DLD1 (cell line): ENCODE measurements around the gene GPR137B.
"Not testable (repeated sequence)": the region's sequence is repeated elsewhere in the genome, so short reads cannot be mapped to it uniquely, and the experiment has no call there.

ENCODE experiments used
- in situ Hi-C: cut with HindIII; loops from 2 replicates; pipeline ENCODE4 v1.10.0; 2017; ENCODE audit warnings: low sequenced_read_pairs

Gene GPR137B

DNA sequence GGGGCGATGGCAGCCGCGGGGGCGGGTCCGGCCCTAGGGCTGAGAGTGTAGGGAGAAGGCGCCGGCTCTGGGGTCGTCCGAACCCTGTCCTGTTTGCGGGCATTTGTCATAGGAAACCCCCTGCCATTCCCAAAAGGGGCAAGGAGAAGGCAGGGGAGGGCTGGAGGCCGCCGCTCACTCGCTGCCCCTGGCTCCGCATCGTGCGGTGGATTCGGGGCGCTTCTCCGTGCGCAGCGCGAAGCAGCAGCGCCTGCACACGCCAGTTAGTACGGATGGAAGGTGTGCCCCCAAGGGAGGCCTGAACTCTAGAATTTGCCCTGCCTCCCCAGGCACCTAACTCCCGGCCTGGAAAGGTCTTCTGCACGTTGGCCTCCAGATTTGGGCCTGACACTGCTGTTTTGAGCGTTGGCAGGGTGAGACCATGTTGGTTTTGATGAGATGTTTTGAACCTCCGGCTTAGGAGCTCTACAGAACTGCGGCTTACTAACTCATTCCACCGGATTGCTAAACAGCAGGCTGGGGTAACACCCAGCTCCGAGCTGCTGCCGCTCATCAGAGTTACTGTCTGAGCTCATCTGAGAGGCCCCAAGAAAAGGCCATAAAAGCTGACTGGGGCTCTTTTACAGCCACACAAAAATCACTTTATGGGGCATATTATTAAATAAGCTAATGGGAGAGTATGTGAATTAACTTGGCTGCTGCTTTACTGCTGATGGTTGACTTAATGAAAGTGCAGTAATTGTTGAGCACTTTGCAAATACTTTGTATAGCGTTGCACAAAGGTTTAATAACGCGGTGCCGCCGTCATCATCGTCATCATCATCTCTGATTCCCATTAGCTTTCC lies 987 bp downstream of the GPR137B start:
- in situ Hi-C loops: no loop called here

DNA sequence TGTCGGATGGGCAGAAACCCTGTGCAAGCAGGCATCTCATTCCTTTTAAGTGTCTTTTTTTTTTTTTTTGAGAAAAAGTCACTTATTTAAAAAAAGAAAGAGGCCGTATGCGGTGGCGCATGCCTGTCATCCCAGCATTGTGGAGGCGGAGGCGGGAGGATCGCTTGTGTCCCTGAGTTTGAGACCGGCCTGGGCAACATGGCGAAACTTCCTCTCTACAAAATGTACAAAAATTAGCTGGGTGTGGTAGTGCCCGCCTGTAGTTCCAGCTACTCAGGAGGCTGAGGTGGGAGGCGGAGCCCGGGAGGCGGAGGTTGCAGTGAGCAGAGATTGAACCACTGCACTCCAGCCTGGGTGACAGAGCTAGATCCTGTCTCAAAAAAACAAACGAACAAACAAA lies 1.7 kb downstream of the GPR137B start:
- in situ Hi-C loops: no loop called here

DNA sequence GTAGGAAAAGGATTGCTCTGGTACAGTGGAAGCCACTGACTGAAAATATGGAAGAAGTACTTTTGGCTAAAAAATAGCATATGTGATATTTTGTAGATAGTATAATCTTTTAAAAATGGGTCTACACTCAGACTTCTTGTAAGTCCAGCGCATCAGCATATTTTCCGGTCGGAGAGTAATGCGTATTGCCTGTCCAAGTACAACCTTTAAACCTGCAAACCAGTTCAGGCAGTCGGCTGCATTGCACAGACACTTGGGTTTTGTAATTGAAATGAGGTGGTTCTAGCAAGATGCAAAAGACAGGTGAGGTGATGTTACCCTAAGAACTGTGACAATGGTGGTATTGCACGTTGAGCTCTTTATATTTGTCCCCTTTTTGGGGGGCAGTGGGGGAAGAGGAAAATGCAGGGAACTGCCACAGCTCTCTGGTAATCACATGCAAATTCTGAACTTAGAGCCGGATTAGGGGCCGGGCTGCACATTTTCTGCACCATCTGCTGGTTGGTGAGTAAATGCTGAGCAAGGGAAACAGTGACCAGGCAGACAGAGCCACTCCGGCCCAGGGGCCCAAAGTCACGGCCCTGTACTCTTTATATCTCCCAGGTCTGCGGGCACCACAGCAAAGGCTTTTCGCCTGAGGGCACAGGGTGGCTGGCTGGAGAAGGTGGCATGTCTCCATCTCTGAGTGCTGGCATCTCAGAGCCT lies 2.3 kb downstream of the GPR137B start:
- in situ Hi-C loops: no loop called here

DNA sequence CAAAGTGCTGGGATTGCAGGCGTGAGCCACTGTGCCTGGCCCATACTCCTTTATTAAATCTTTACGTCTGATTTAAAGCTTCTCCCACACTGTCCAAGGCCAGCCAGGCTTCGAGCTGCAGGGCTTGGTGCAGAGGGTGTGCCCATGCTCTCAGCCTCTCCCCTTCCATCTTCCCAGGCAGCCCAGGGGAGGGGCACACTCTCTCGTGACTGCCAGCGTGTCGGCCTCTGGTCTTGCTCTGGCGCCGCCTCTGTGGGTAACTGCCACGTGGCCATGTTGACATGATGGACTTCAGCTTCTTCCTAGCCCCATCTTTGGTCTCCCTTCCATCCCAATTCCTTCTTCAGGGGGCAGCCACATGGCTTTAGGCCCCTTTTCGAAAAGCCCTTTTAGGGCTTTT lies 4.7 kb downstream of the GPR137B start:
- in situ Hi-C loops: no loop called here

DNA sequence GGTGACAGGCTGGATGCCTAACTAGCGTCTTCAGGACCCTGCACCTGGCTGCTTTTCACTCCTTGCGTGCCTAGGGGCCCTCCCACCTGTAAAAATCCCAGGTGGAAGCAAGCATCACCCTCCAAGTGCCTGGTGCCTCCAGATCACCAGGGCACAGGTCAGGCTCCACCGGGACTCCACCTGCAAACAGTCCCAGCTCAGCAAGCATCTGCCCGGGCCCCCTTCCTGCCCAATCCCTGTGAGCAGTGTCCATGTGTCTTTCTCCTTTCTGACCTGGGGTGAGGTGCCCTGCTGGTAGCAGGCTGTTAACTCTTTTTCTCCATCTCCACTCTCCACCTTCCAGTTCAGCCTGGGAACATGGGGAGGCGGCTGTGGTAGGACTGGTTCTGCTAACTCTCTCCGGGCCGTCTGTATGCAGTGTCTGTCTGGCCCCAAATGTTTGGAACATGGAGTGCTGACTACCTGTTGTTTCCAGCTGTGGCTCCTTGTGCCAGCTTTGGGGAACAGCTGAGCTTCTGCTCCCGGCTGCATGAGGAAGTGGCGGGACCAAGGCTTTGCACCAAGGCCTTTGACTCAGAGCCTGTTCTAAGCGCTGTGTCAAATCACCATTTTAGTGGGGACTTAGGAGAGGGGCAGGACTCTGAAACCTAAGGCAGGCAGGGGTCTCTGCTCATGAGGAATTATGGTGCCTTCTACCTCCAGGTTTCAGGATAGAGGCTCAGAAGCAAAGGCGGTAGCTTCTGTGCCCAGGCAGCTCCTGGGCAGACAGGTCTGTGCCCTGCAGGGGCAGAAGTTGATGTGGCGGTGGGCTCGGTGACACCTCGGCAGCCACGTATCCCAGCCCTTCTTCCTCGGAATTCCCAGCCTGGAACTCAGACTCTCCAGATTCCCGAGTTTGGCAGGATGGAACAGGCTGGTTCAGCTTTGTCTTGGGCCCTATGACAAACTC lies 5.5 kb downstream of the GPR137B start:
- in situ Hi-C loops: no loop called here

DNA sequence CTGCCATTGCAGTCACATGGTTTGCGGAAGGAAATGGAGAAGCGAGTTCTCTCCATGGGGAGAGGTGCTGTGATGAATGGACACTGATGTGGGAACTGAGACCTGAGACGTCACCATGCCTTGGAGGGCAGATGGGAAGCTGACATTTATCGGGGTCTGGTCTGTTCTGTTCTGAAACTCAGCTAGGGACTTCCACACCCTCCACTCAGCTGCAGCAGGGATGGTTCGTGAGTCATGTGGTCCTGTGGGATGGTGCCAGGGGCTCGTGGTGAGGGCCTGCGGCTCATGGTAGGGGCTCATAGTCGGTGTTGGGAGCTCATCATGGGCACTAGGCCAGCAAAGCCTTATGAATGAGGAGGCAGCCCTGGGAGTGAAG lies 6.1 kb downstream of the GPR137B start:
- in situ Hi-C loops: no loop called here

DNA sequence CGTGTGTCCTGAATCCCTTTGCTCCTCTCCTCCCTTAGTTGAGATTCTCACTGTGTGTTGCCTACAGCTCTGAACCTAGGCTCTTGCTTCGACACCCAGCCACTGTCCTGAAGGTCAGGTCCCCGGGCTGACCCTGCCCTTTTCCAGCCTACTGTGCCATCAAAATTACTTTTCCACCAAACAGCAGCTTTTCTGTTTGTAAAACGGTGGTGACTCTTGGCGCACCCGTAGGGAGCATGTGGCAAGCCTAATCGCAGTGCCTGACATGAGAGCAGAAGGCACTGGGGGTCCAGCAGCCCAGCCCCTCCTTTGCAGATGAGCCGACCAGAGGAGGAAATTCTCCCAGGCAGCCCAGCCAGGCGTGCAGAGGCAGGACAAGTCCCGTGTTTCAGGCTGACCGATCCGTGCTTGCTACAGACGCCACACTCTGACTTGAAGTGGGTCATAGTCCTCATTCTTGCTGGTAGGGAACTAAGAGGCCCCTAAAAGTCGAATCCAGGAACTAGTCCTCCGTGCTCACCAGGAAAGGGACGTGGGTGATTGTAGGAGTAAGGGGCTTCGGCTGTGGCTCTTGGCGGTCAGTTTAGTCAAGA lies 6.8 kb downstream of the GPR137B start:
- in situ Hi-C loops: no loop called here

DNA sequence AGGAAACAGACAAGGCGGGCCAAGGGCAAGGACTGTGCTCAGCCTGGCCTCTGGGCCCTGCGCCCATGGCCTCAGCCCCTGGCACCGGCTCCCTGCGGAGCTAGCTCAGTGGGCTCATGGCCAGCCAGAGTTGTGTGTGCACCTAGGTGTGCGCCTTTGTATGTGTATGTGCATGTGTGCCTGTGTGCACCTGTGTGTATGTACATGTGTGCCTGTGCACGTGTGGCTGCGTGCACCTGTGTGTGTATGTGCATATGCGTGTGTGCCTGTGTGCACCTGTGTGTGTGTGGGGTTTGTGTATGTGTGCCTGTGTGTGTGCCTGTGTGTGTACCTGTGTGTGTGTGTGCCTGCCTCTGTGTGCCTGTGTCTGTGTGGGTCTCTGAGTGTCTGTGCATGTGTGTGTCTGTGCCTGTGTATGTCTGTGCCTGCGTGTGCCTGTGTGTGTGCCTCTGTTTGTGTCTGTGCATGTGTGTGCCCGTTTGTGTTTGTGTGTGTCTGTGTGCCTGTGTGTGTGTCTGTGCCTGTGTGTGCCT lies 7.4 kb downstream of the GPR137B start:
- in situ Hi-C loops: no loop called here

DNA sequence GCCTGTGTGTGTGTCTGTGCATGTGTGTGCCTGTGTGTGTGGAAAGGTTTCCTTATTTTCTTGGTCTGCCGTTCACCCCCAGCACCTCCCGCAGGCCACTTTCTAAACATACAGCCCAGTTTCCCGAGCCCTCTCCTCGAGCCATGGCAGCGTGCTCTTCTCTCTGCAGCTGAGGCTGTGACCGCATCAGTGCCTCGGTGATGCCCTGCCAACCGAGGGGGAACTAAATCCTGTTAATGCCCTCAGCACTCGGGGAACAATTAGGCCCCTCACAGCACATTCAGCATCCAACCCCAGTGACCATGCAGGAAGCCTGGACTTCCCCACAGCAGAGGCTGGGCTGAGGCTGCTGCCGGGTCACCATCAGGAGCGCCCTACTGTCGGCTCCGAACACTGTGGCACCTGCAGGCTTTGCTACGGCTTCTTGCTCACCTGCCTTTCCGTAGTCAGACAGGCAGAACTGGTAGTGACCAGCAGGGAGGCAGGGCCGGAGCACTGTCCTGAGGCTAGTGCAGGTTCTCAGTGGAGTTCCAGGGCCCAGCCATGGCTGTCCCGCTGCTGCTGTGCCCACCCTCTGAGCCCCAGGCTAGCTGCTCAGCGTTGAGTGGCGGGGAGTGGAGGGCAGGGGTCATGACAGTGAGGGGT lies 8.1 kb downstream of the GPR137B start:
- in situ Hi-C loops: no loop called here

DNA sequence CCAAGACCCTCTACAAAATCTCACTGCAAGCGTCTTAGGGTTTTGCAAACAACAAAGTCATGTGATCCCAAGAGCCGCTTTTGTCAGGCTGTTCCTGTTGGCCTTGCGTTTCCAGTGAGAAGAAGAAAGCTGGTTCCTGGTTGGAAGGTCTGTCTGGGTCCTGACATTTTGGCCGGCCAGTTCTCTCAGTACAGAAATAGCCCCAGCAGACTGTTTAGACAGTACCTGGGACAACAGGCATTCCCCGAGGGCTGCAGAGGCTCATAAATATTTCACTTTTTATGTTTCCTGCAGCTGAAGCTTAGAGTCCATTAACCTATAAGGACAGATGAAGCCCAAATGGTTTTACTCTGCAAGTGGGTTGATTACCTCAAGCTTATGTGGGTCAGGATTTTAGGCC lies 8.6 kb downstream of the GPR137B start:
- in situ Hi-C loops: no loop called here

DNA sequence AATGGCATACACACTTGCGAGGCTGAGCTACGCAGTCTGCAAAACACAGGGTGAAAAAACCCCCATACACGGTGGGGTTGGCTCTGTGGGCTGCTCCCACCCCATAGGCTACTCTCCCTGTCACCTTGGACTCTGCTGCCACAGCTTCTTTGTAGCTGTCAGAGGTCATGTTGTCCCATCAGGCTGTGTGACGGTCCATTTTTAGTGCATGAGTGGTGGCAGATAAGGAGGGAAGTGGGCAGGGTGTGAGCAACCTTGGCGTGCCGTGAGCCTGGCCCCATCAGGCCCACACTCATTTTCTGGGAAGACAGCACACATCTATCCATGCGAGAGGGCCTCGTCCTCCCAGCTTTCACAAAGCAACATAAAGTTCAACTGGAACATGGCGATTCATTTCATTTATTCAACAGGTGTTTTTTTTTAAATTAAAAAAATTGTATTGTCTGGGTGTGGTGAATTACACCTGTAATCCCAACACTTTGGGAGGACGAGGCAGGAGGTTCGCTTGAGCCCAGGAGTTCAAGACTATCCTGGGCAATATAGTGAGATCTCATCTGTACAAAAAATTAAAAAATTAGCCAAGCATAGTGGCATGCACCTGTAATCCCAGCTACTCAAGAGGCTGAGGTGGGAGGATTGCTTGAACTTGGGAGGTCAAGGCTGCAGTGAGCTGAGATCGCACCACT lies 9.5 kb downstream of the GPR137B start:
- in situ Hi-C loops: no loop called here

DNA sequence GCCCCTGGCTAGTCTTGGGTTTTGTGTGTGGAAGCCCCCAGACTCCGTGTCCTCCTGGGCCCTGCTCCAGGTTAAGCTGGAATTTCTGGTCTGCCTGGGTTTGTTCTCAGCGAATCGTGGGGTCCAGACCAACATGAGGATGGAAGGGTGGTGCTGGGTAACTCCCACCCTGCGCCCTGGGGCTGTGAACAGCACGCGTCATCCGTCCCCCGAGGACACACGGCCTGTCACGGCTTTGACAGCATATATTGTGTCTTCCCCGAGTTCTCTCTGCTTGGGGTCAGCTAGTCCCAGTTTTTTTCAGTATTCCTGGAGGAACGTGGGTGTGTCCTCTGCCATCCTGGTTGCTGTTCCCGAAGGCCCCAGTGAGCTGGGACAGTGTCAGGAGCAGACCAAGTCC lies 11.8 kb downstream of the GPR137B start:
- in situ Hi-C loops: no loop called here

DNA sequence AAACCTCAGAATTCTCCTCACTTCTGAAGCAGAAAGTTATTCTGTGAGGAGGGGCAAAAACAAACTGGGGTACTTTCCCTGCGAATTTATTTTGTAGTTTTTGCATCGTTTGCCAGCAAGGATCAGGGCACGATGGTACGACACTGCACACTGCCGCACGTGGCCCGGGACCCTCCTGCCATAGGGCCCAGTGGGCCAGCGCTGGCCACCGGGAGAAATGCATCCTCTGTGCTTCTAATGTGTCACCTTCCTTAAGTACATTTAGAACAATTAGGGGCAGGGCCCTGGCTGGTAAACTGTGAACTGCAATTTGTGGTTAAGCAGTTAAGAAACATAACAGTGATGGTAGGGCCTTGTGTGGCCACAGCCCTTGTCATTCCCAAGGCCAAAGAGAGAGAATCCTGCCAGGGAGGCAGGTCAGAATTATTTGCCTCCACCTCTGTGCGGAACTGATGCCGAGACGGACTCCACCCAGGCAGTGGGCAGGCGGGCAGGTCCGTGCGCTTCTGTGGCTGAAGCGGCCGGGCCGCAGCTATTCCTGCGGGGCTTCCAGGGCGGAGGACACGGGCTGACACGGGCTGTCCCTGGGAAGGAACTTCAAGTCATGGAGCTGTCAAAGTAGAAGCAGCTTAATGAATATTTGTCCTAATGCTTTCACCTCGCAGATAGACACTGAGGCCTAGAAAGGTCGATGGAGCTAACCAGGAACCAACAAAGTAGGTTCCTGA lies 12.5 kb downstream of the GPR137B start:
- in situ Hi-C loops: no loop called here

DNA sequence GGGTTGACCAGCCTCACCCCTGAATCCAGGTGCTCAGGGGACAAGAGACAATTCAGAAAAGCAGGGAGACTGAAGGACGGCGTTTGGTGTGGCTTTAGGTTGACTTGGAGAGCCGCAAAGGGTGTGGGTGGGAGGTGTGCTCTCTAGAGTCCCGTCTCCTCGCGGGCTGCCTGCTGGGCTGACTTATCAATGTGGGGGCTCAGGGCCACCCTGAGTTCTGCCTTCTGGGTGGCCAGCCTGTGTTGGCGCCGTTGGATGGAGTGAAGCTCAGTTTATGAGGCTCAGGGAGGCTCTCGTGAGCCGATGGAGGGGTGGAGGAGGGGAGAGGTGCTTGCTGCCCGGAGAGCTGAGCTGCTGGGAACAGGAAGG lies 13.0 kb downstream of the GPR137B start:
- in situ Hi-C loops: no loop called here

DNA sequence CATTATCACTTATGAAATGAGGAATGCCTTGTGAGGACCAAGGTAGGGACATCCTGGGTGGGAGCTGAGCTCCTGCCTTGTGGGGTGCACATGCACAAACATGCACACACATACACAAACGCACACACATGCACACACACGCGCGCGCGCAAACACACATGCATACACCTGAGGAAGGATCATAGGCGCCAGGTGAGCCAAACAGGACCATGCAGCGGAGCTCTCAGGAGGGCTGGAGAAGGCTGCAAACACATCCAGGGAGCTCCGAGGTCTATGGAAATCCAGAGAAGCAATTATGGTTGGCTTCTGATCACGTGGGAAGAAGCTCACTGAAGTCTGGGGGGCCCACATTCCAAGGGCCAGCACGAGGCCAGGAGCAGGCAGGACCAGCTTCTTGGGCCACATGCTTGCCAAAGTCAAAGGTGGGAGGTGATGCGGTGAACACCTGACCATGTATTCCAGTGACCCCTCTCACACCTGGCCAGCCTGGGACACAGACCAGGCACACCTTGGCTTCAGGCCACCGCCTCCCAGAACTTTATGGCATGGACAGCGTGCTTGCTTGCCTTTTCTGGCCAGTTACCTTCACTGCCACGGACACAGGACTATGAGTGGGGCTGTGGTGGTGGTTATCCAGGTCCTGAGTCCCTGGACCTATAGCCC lies 13.6 kb downstream of the GPR137B start:
- in situ Hi-C loops: no loop called here

DNA sequence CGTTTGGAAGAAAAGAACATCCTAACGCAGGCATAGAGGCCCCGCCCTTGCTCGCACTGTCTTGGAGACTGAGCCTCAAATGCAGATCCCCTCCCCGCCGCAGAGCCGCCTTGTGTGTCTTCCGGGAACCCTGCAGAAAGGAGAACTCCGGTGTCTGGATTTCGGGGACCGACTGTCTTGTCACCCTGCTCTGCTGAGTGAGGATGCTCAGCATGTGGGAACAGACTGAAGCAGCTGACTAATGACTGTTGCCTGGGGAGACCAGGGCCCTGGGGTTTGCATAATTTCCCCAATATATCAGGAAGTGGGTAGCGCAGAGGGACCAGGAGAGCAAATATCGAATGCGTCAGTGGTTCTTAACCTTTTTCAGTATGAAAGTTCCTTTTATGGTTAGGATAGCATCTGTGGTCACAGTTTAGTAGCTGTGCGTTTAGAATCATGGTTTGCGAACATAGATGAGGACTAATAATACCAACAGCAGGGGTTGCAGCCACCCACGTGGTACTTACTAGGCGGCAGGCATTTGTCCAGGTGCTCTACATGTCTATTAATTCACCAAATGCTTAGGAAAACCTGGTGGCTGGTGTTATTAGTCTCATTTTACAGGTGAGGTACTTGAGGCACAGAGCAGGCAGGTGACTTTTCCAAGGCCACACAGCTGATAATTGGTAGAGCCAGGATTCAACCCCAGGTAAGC lies 14.3 kb downstream of the GPR137B start:
- in situ Hi-C loops: no loop called here

DNA sequence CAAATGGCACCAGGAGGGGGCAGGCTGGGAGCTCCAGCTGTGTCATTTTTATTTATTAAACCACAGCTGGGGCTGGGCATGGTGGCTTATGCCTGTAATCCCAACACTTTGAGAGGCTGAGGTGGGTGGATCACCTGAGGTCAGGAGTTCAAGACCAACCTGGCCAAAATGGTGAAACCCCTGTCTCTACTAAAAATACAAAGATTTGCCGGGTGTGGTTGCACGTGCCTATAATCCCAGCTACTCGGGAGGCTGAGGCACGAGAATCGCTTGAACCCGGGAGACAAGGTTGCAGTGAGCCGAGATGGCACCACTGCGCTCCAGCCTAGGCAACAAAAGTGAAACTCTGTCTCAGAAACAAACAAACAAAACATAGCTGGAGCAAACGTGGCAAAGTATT lies 15.7 kb downstream of the GPR137B start:
- in situ Hi-C loops: not testable (repeated sequence)

DNA sequence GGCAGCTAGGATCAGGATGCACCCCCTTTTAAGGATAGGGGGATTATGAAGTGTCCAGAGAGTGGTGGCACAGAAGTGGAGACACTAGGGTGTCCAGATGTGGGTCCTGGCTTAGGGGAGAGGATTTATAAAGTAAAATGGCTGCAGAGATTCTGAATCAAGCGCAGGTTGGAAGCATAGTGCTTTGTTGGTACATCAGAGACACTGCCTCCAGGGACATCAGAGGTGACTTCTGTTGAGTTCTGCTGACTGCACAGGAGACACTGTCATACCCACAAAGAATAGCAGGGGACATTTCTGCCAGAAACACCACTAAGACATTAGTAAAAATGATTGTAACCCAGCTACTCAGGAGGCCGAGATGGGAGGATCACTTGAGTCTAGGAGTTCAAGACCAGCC lies 16.4 kb downstream of the GPR137B start:
- in situ Hi-C loops: no loop called here
